ENCODE results near the gene TPO.

The TPO gene

DNA sequence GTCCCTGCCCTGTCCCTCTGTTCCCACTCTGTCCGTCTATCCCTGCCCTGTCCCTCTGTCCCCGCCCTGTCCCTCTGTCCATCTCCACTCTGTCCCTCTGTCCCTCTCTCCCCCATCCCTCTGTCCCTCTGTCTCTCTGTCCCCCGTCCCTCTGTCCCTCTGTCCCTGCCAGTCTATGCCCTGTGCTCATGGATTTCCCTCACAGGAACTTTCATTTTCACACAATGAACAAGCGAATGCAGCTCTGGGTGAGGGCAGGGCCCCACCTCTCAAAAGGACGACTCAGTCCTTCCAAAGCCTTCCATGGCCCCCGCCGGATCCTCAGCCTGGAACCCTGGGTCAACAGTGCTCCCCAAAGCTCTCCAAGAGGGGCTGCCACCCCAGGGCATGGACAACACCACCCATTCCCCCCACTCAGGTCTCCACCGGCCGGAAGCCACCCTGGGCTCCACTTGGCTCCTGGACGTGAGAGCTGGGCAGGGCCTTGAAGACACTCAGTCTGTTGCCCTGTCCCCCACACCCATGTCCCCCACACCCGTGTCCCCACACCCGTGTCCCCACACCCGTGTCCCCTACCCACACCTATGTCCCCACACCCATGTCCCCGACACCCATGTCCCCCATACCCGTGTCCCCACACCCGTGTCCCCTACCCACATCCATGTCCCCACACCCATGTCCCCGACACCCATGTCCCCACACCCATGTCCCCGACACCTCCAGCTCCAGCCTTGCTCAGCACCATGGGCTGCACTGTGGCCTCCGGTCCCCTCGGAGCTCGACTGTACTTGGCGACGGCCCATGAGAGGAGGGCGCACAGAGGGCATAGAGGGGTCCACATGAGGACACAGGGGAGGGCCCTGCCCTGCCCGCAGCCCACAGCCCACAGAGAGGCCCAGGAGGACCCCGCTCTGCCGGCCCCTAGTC lies 175.1 kb downstream of the TPO start:
- no peak overlapping the region for H3K27ac ChIP-seq
- H3K4me3 ChIP-seq, result no peak overlapping the region

DNA sequence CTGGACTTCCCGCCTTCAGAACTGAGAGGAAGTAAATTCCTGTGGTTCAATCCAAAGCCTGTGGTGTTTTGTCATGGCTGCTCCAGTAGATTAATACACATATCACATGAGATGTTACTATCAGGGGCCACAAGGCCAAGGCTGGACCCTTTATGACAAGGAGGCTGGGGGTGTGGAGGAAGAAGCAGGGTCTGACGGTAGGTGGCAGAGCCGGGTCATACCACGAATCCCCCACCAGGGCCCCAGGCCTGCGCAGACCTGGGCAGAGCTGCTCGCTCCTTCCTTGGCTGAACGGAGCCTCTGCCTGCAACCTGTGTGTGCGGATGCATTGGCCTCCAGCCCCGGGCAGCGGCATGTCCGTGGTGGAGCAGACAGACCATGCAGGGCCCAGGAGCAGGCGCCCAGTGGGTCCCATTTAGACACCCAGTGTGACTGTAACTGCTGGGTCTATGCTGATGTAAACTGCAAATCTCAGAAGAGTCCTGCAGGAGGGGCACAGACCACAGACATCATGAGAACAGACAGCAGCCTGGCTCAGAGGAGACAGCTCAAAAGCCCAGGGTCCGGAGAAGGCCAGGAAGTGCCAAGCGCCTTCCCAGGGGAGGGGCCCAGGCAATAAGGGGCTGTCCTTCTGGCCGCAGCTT lies 175.8 kb downstream of the TPO start:
- no peak overlapping the region for H3K4me3 ChIP-seq
- H3K27ac ChIP-seq, result no peak overlapping the region

- Histone ChIP-seq H3K27ac (peak overlapping the region in 1 of 21 experiments; percentile 3), H3K4me3 (no peak overlapping the region)
These were observed 177.6 kb downstream of the TPO start for GRCh38 chr2:1590596-1591460.

DNA sequence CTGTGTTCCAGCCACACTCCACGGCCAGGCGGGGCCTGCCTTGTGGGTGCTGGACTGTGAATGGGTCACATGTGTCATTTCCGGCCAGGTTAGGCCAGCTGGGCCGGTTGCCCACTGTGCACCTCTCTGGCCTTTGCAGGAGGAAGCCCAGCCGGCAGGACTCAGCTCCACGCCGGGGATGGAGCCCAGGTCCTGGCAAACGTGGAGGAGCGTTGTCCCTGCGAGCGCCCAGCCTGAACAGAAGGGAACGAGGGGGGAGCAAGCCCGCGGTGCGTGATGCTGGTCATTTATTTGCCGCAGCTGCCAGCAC lies 178.2 kb downstream of the TPO start:
- no peak overlapping the region for H3K4me3 ChIP-seq
- peak overlapping the region in 1 of 21 experiments; percentile 3 for H3K27ac ChIP-seq

Measured in skin epidermis (tissue), 12 donors.